Measurements from ENCODE around the gene IKBKG. TPM values are rescaled to one million over a fixed set of nuclear protein-coding genes. Genes with fewer than 3 reads are reported as not detected.
"Not testable (repeated sequence)": the region's sequence is repeated elsewhere in the genome, so short reads cannot be mapped to it uniquely, and the experiment has no call there.

Gene IKBKG
- total and polyA plus RNA-seq, 12 donors: 11.6 to 27.0 (median 15.1) TPM

- DNase-seq: no peak
- WGBS, 2 donors: 72 to 79% methylated on average over 6 of the region's 6 CpGs
Measured at GRCh38 chrX:154607370-154607769, 60.0 kb downstream of the IKBKG start.

DNA sequence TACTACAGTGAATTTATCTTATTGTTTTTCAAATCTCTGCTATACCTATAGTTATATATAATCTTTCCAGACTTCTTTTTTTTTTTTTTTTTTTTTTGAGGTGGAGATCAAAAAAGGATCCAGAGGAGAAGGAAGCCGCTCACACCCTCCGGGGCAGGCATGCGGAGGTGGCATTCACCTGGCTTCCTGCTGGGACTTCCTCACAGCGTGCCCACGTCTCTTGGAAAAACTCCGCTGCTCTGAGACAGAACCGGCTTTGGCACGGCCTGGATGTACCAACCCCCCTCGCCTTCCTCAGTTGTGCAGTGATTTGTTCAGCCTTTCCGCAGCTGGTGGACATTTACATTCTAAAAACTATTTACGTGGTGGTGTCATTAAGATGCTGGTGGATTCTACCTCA, 60.6 kb downstream of the IKBKG start:
- H3K27ac ChIP-seq; H3K9me3 ChIP-seq; ATAC-seq; H3K27me3 ChIP-seq; H3K4me1 ChIP-seq; H3K36me3 ChIP-seq; H3K4me3 ChIP-seq; intact Hi-C loops (cut with DNase I); DNase-seq: not testable (repeated sequence)
- WGBS, 2 donors: 83 to 89% methylated on average over 9 to 10 of the region's 11 CpGs

More at GRCh38 chrX:154607370-154607769, 60.0 kb downstream of the IKBKG start:
- Histone ChIP-seq H3K4me3 (no peak overlapping the region), H3K9me3 (no peaks in the 10 kb centered on the region), H3K27me3 (no peaks in the 10 kb centered on the region), H3K27ac (no peak overlapping the region), H3K36me3 (no peaks in the 10 kb centered on the region), H3K4me1 (peaks cover 0 to 9% (median 0%) of the 10 kb centered on the region in 9 donors)
- TF ChIP-seq, protein P1, sequence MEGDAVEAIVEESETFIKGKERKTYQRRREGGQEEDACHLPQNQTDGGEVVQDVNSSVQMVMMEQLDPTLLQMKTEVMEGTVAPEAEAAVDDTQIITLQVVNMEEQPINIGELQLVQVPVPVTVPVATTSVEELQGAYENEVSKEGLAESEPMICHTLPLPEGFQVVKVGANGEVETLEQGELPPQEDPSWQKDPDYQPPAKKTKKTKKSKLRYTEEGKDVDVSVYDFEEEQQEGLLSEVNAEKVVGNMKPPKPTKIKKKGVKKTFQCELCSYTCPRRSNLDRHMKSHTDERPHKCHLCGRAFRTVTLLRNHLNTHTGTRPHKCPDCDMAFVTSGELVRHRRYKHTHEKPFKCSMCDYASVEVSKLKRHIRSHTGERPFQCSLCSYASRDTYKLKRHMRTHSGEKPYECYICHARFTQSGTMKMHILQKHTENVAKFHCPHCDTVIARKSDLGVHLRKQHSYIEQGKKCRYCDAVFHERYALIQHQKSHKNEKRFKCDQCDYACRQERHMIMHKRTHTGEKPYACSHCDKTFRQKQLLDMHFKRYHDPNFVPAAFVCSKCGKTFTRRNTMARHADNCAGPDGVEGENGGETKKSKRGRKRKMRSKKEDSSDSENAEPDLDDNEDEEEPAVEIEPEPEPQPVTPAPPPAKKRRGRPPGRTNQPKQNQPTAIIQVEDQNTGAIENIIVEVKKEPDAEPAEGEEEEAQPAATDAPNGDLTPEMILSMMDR (IDR thresholded peaks at IDR 0.05): no peak
- intact Hi-C loops (cut with DNase I): no loop called here
- no peak for ATAC-seq

DNA sequence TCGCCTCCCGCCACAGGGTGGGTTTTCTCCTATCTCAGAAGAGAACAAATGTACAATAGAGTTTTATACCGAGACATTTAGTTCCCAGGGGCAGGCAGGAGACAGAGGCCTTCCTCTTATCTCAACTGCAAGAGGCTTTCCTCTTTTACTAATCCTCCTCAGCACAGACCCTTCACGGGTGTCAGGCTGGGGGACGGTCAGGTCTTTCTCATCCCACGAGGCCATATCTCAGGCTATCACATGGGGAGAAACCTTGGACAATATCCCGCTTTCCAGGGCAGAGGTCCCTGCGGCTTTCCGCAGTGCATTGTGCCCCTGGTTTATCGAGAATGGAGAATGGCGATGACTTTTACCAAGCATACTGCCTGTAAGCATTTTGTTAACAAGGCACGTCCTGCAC, 61.4 kb downstream of the IKBKG start:
- ATAC-seq; H3K27ac ChIP-seq; H3K36me3 ChIP-seq; H3K4me1 ChIP-seq; DNase-seq; H3K27me3 ChIP-seq; H3K9me3 ChIP-seq; intact Hi-C loops (cut with DNase I); H3K4me3 ChIP-seq: not testable (repeated sequence)
- WGBS, 2 donors: 58 to 62% methylated on average over 12 of the region's 12 CpGs

GRCh38 chrX:154611146-154611545, 63.7 kb downstream of the IKBKG start:
- H3K9me3 ChIP-seq; H3K27ac ChIP-seq; H3K4me1 ChIP-seq; ATAC-seq; H3K27me3 ChIP-seq; H3K4me3 ChIP-seq; DNase-seq; intact Hi-C loops (cut with DNase I); H3K36me3 ChIP-seq: not testable (repeated sequence)
- WGBS, 2 donors: 85 to 87% methylated on average over 10 to 12 of the region's 12 CpGs

DNA sequence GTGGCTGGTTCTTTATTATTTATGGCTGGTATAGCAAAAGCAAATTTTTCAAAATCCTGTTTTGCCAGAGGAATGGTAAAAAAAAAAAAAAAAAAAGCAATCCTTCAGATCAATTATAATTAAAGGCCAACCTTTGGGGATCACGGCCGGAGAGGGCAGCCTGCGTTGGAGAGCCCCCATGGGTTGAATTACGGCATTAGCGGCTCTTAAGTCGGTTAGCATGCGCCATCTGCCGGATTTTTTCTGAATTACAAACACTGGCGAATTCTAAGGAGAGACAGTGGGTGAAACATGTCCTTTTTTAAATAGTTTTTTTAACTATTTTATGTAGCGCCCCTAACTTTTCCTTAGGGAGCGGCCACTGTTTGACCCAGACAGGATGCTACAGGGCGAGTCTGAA, 66.2 kb downstream of the IKBKG start:
- intact Hi-C loops (cut with DNase I); DNase-seq; H3K27me3 ChIP-seq; H3K4me1 ChIP-seq; ATAC-seq; H3K27ac ChIP-seq; H3K4me3 ChIP-seq; H3K9me3 ChIP-seq; H3K36me3 ChIP-seq: not testable (repeated sequence)
- 3 to 10% methylated on average over 4 to 5 of the region's 12 CpGs for WGBS, 2 donors

Other genes starting within 250 kb of the IKBKG start
- gene FLNA, start 173.0 kb upstream of the IKBKG start, total RNA-seq: 100 to 1,000 TPM; 139 to 288 (median 181) TPM
- 100 to 1,000 TPM; 368 to 442 TPM for gene FLNA, start 173.0 kb upstream of the IKBKG start, polyA plus RNA-seq
- gene EMD, start 168.3 kb upstream of the IKBKG start, total RNA-seq: 10 to 100 TPM; 47.8 to 74.1 (median 59.6) TPM
- gene EMD, start 168.3 kb upstream of the IKBKG start, polyA plus RNA-seq: 100 to 1,000 TPM in 1 of 2 donors, 10 to 100 TPM in 1; 54.8 to 170 TPM
- 1,000 to 10,000 TPM; 1,543 to 2,503 (median 1,867) TPM for gene RPL10, start 149.2 kb upstream of the IKBKG start, total RNA-seq
- gene RPL10, start 149.2 kb upstream of the IKBKG start, polyA plus RNA-seq: 1,000 to 10,000 TPM; 2,102 to 7,085 TPM
- 10 to 100 TPM; 35.2 to 57.1 (median 46.9) TPM for gene DNASE1L1, start 138.4 kb upstream of the IKBKG start, total RNA-seq
- gene DNASE1L1, start 138.4 kb upstream of the IKBKG start, polyA plus RNA-seq: 10 to 100 TPM; 27.2 to 55.0 TPM
- 10 to 100 TPM; 28.4 to 42.6 (median 33.7) TPM for gene TAFAZZIN, start 136.1 kb upstream of the IKBKG start, total RNA-seq
- gene TAFAZZIN, start 136.1 kb upstream of the IKBKG start, polyA plus RNA-seq: 100 to 1,000 TPM in 1 of 2 donors, 10 to 100 TPM in 1; 38.2 to 112 TPM
- 100 to 1,000 TPM in 3 of 10 donors, 10 to 100 TPM in 7; 69.5 to 113 (median 90.6) TPM for gene ATP6AP1, start 118.9 kb upstream of the IKBKG start, total RNA-seq
- 100 to 1,000 TPM in 1 of 2 donors, 10 to 100 TPM in 1; 26.0 to 103 TPM for gene ATP6AP1, start 118.9 kb upstream of the IKBKG start, polyA plus RNA-seq
- 100 to 1,000 TPM in 1 of 10 donors, 10 to 100 TPM in 9; 67.5 to 101 (median 77.5) TPM for gene GDI1, start 110.5 kb upstream of the IKBKG start, total RNA-seq
- gene GDI1, start 110.5 kb upstream of the IKBKG start, polyA plus RNA-seq: 100 to 1,000 TPM; 111 to 117 TPM
- 10 to 100 TPM; 25.5 to 59.9 (median 34.7) TPM for gene FAM50A, start 103.5 kb upstream of the IKBKG start, total RNA-seq
- gene FAM50A, start 103.5 kb upstream of the IKBKG start, polyA plus RNA-seq: 100 to 1,000 TPM; 134 to 167 TPM
- 10 to 100 TPM; 11.6 to 35.3 (median 16.7) TPM for gene PLXNA3, start 89.3 kb upstream of the IKBKG start, total RNA-seq
- gene PLXNA3, start 89.3 kb upstream of the IKBKG start, polyA plus RNA-seq: 10 to 100 TPM in 1 of 2 donors, 1 to 10 TPM in 1; 9.7 to 18.9 TPM
- gene LAGE3, start 68.3 kb upstream of the IKBKG start, total RNA-seq: 10 to 100 TPM; 13.7 to 21.3 (median 17.7) TPM
- gene LAGE3, start 68.3 kb upstream of the IKBKG start, polyA plus RNA-seq: 10 to 100 TPM in 1 of 2 donors, 1 to 10 TPM in 1; 7.5 to 38.2 TPM
- gene UBL4A, start 61.0 kb upstream of the IKBKG start, total RNA-seq: 10 to 100 TPM; 45.8 to 69.4 (median 50.4) TPM
- 10 to 100 TPM; 33.1 to 48.3 TPM for gene UBL4A, start 61.0 kb upstream of the IKBKG start, polyA plus RNA-seq
- 10 to 100 TPM in 7 of 10 donors, 1 to 10 TPM in 3; 8.7 to 19.8 (median 11.7) TPM for gene SLC10A3, start 57.0 kb upstream of the IKBKG start, total RNA-seq
- gene SLC10A3, start 57.0 kb upstream of the IKBKG start, polyA plus RNA-seq: 10 to 100 TPM; 11.9 to 38.1 TPM
- 10 to 100 TPM; 36.5 to 73.9 (median 48.4) TPM for gene FAM3A, start 31.4 kb upstream of the IKBKG start, total RNA-seq
- 10 to 100 TPM; 69.1 to 76.6 TPM for gene FAM3A, start 31.4 kb upstream of the IKBKG start, polyA plus RNA-seq
- gene G6PD, start 774 bp upstream of the IKBKG start, total RNA-seq: 10 to 100 TPM in 4 of 10 donors, 1 to 10 TPM in 6; 5.0 to 20.9 (median 8.5) TPM
- gene G6PD, start 774 bp upstream of the IKBKG start, polyA plus RNA-seq: 10 to 100 TPM; 10.3 to 19.2 TPM
- gene CTAG1A, start 37.5 kb downstream of the IKBKG start, total RNA-seq: not detected
- not detected for gene CTAG1A, start 37.5 kb downstream of the IKBKG start, polyA plus RNA-seq
- not detected for gene CTAG1B, start 71.7 kb downstream of the IKBKG start, total RNA-seq
- gene CTAG1B, start 71.7 kb downstream of the IKBKG start, polyA plus RNA-seq: not detected
- not detected for gene CTAG2, start 106.0 kb downstream of the IKBKG start, total RNA-seq
- not detected for gene CTAG2, start 106.0 kb downstream of the IKBKG start, polyA plus RNA-seq
- gene GAB3, start 203.5 kb downstream of the IKBKG start, total RNA-seq: 10 to 100 TPM; 13.6 to 32.1 (median 22.0) TPM
- gene GAB3, start 203.5 kb downstream of the IKBKG start, polyA plus RNA-seq: 10 to 100 TPM in 1 of 2 donors, 1 to 10 TPM in 1; 5.9 to 25.2 TPM
- gene DKC1, start 215.2 kb downstream of the IKBKG start, total RNA-seq: 10 to 100 TPM; 18.8 to 31.9 (median 26.6) TPM
- 10 to 100 TPM; 25.0 to 25.5 TPM for gene DKC1, start 215.2 kb downstream of the IKBKG start, polyA plus RNA-seq

Data from heart right ventricle (tissue), 16 donors.